Sciatic nerve (tissue), 2 donors: ENCODE measurements around the gene PRR5L. TPM values are rescaled to one million over a fixed set of nuclear protein-coding genes. Genes with fewer than 3 reads are reported as not detected.
"Not testable (repeated sequence)": the region's sequence is repeated elsewhere in the genome, so short reads cannot be mapped to it uniquely, and the experiment has no call there.

Experiments used
- ATAC-seq: fragments of 200-7000 bp; cut with Tn5 transposase; one replicate; pipeline ENCODE4 v1.9.1; 2020; ENCODE audit warnings: mild to moderate bottlenecking, moderate library complexity
- DNase-seq: peaks from one replicate; pipeline ENCODE4 v3.0.0-alpha.2; 2020; ENCODE audit warnings: low spot score
- intact Hi-C: fragments of 100-400 bp; cut with DNase I; formaldehyde crosslinking; loops from one replicate; pipeline ENCODE4 v1.14.2; 2022
- total RNA-seq: library from RNA; stranded (reverse); fragmentation: NEBNext Ultra II Directional; extraction: Animal tissue kit (Norgen Biotek cat#: 25700); gene quantifications from one replicate; pipeline ENCODE4 v1.2.1, GENCODE V29; 2021
- donor health status: DM: no; HTN: no; CAD: no.
- donor health status: DM: no; HTN: no; CAD: no.

The PRR5L gene
- total RNA-seq, 1 donor from 2014 or later = 28.6 TPM

- DNase-seq (no peak), ATAC-seq (no peak)
- intact Hi-C loops = no loop called here
Measured at GRCh38 chr11:36493332-36493731, 197.2 kb downstream of the PRR5L start.

GRCh38 chr11:36498721-36499120 is 202.6 kb downstream of the PRR5L start:
- intact Hi-C loops = no loop called here

GRCh38 chr11:36499315-36499714 is 203.2 kb downstream of the PRR5L start:
- ATAC-seq (no peak), DNase-seq (no peak)
- intact Hi-C loops = no loop called here

More at GRCh38 chr11:36498721-36499120, 202.6 kb downstream of the PRR5L start:
- no peak for ATAC-seq
- no peak for DNase-seq

GRCh38 chr11:36500315-36500721 is 204.2 kb downstream of the PRR5L start:
- no peak for DNase-seq
- no peak for ATAC-seq
- intact Hi-C loops = loop anchor here (10.0 kb wide), 1 partner anchor 206 kb away; the partner anchor contains the start of gene PRR5L

GRCh38 chr11:36501236-36501635 is 205.1 kb downstream of the PRR5L start:
- no peak for ATAC-seq
- intact Hi-C loops = loop anchor here (10.0 kb wide), 1 partner anchor 206 kb away; the partner anchor contains the start of gene PRR5L
- no peak for DNase-seq

GRCh38 chr11:36507824-36508489 is 211.9 kb downstream of the PRR5L start:
- ATAC-seq = no peak
- DNase-seq = no peak
- intact Hi-C loops = loop anchor here (10.0 kb wide), 1 partner anchor 213 kb away; the partner anchor contains the start of gene PRR5L

- intact Hi-C loops = loop anchor here (10.0 kb wide), 1 partner anchor 214 kb away; the partner anchor contains the start of gene PRR5L
- DNase-seq = no peak
- ATAC-seq = no peak
Measured at GRCh38 chr11:36508743-36509142, 212.7 kb downstream of the PRR5L start.

GRCh38 chr11:36509201-36509639 is 213.1 kb downstream of the PRR5L start:
- intact Hi-C loops = loop anchor here (10.0 kb wide), 1 partner anchor 214 kb away; the partner anchor contains the start of gene PRR5L

GRCh38 chr11:36509694-36510593 is 213.9 kb downstream of the PRR5L start, which contains the start of gene TRAF6:
Gene TRAF6 (minus strand): TSS chr11:36510272. CDS start chr11:36501515, 8,757 bp downstream.
- peak; percentile 94 for DNase-seq
- ATAC-seq = peak; percentile 98
- intact Hi-C loops = loop anchor here (10.0 kb wide), 1 partner anchor 215 kb away; the partner anchor contains the start of gene PRR5L

More at GRCh38 chr11:36509201-36509639, 213.1 kb downstream of the PRR5L start:
- ATAC-seq = peak; percentile 25
- DNase-seq = no peak

GRCh38 chr11:36510594-36510942 is 214.5 kb downstream of the PRR5L start:
- intact Hi-C loops = no loop called here
- ATAC-seq (peak; percentile 4), DNase-seq (no peak)

- intact Hi-C loops, ATAC-seq, DNase-seq: not testable (repeated sequence)
Measured at GRCh38 chr11:36511062-36511461, 215.0 kb downstream of the PRR5L start.

GRCh38 chr11:36512016-36512415 is 215.9 kb downstream of the PRR5L start:
- no peak for ATAC-seq
- intact Hi-C loops = no loop called here
- DNase-seq = no peak

- ATAC-seq = no peak
- intact Hi-C loops = no loop called here
- DNase-seq = no peak
Measured at GRCh38 chr11:36513965-36514364, 217.9 kb downstream of the PRR5L start.

Other genes starting within 250 kb of the PRR5L start
- 35.8 TPM for gene COMMD9, start 6.9 kb upstream of the PRR5L start, total RNA-seq
- 16.6 TPM for gene TRAF6, start 214.0 kb downstream of the PRR5L start, total RNA-seq